ENCODE results near the gene KCNK10. TPM values are rescaled to one million over a fixed set of nuclear protein-coding genes. Genes with fewer than 3 reads are reported as not detected.

The KCNK10 gene
- total RNA-seq, 4 donors from 2014 or later, result 0.02 TPM; not detected in 3

GRCh38 chr14:88156127-88156526, 166.9 kb downstream of the KCNK10 start:
- intact Hi-C loops (cut with DNase I; ENCODE audit: low total_unique reads), result no loop called here
- DNase-seq (ENCODE audit: low spot score in 2 of 2), result no peak
- 80% methylated on average over 1 of the region's 1 CpG for WGBS, 2 donors
- TF ChIP-seq POLR2A (IDR thresholded peaks at IDR 0.05), result no peak
- TF ChIP-seq, protein P1, sequence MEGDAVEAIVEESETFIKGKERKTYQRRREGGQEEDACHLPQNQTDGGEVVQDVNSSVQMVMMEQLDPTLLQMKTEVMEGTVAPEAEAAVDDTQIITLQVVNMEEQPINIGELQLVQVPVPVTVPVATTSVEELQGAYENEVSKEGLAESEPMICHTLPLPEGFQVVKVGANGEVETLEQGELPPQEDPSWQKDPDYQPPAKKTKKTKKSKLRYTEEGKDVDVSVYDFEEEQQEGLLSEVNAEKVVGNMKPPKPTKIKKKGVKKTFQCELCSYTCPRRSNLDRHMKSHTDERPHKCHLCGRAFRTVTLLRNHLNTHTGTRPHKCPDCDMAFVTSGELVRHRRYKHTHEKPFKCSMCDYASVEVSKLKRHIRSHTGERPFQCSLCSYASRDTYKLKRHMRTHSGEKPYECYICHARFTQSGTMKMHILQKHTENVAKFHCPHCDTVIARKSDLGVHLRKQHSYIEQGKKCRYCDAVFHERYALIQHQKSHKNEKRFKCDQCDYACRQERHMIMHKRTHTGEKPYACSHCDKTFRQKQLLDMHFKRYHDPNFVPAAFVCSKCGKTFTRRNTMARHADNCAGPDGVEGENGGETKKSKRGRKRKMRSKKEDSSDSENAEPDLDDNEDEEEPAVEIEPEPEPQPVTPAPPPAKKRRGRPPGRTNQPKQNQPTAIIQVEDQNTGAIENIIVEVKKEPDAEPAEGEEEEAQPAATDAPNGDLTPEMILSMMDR (IDR thresholded peaks at IDR 0.05), result no peak
- H3K4me3 ChIP-seq (ENCODE audit: low read depth, poor library complexity, severe bottlenecking), result no peak overlapping the region

DNA sequence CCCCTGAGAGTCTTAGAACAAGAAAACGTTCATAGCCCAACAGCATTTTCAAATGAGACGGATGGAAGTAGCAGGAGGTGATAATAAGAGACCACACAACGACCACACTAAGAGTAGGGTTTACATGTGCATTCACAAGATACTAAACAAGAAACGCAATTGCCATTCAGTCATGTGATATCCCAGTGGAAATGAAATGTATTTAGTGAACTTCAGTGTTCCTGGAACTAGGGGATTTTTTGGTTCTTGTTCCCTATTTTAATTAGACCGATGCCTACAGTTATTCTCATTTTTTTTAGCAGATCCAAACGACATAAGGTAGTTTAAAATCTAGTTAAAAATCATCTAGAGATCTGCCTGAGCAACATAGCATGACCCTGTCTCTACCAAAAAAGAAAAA, 168.1 kb downstream of the KCNK10 start:
- TF ChIP-seq, protein P1 (IDR thresholded peaks at IDR 0.05), result no peak
- no peak for TF ChIP-seq POLR2A (IDR thresholded peaks at IDR 0.05)
- H3K4me3 ChIP-seq (ENCODE audit: low read depth, poor library complexity, severe bottlenecking), result no peak overlapping the region
- 75% methylated on average over 6 of the region's 6 CpGs for WGBS, 2 donors
- intact Hi-C loops (cut with DNase I; ENCODE audit: low total_unique reads), result no loop called here
- DNase-seq (ENCODE audit: low spot score in 2 of 2), result no peak

- no peak for DNase-seq (ENCODE audit: low spot score in 2 of 2)
- intact Hi-C loops (cut with DNase I; ENCODE audit: low total_unique reads), result no loop called here
- no peak for TF ChIP-seq POLR2A (IDR thresholded peaks at IDR 0.05)
- TF ChIP-seq, protein P1 (IDR thresholded peaks at IDR 0.05), result no peak
- no peak overlapping the region for H3K4me3 ChIP-seq (ENCODE audit: low read depth, poor library complexity, severe bottlenecking)
- 86 to 91% methylated on average over 4 of the region's 4 CpGs for WGBS, 2 donors
These were observed 168.7 kb downstream of the KCNK10 start for GRCh38 chr14:88154321-88154720.

- WGBS, 2 donors, result 85 to 86% methylated on average over 7 of the region's 8 CpGs
- no peak overlapping the region for H3K4me3 ChIP-seq (ENCODE audit: low read depth, poor library complexity, severe bottlenecking)
- intact Hi-C loops (cut with DNase I; ENCODE audit: low total_unique reads), result no loop called here
- no peak for DNase-seq (ENCODE audit: low spot score in 2 of 2)
- TF ChIP-seq, protein P1 (IDR thresholded peaks at IDR 0.05), result no peak
- no peak for TF ChIP-seq POLR2A (IDR thresholded peaks at IDR 0.05)
These were observed 176.0 kb downstream of the KCNK10 start for GRCh38 chr14:88146881-88147649.

DNA sequence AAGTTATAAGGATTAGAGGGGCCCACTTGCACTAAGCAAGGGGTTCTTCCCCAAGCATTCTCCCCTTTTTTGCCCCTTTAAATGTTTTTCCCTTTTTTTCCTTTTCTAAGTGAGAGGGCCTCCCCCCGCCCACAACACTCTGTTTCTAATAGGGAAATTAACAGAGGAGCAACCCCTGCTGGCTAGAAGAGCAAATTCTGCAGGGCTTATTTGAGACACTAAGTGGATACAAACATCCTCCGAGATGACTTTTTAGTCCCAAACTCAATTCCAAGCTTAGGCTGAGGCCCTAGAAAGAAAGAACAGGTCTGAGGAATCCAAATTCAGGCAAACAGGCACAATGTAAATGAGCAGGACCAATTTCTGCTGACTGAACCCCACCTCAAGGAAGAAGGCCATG, 179.3 kb downstream of the KCNK10 start:
- 75 to 89% methylated on average over 2 of the region's 2 CpGs for WGBS, 2 donors

More for the DNA sequence above, 179.3 kb downstream of the KCNK10 start:
- no peak overlapping the region for H3K4me3 ChIP-seq (ENCODE audit: low read depth, poor library complexity, severe bottlenecking)
- TF ChIP-seq POLR2A (IDR thresholded peaks at IDR 0.05), result no peak
- TF ChIP-seq, protein P1 (IDR thresholded peaks at IDR 0.05), result no peak
- no peak for DNase-seq (ENCODE audit: low spot score in 2 of 2)
- intact Hi-C loops (cut with DNase I; ENCODE audit: low total_unique reads), result no loop called here

Data from lower leg skin (tissue), 4 donors.